Suppressor macrophage treated with lipopolysaccharide for 4 hours (primary cell): ENCODE results near the gene GOLGA6D.
A peak's percentile ranks its signal among the peaks of the same experiment; 100 is the strongest.

Source experiments
- DNase-seq: peaks from one replicate; pipeline ENCODE4 v3.0.0-alpha.2; 2020

GOLGA6D gene

DNA sequence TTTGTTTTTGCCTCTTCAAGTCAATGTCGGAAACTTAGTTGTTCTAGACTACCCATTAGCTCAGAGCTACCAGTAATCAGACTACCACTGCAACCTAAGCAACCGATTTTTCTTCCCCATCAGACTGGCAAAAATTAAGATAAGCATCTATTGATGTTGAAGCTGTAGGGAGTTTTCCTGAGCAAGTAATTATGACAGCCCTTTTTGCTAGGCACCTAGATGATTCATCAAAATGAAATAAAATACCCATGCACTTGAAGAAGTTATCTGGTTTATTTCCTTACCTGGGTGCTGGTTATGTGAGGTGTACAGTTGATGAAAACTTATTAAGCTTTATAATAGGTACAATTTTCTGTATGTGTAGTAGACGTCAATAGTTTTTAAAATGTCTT lies 52.7 kb downstream of the GOLGA6D start:
- DNase-seq, result no peak

DNA sequence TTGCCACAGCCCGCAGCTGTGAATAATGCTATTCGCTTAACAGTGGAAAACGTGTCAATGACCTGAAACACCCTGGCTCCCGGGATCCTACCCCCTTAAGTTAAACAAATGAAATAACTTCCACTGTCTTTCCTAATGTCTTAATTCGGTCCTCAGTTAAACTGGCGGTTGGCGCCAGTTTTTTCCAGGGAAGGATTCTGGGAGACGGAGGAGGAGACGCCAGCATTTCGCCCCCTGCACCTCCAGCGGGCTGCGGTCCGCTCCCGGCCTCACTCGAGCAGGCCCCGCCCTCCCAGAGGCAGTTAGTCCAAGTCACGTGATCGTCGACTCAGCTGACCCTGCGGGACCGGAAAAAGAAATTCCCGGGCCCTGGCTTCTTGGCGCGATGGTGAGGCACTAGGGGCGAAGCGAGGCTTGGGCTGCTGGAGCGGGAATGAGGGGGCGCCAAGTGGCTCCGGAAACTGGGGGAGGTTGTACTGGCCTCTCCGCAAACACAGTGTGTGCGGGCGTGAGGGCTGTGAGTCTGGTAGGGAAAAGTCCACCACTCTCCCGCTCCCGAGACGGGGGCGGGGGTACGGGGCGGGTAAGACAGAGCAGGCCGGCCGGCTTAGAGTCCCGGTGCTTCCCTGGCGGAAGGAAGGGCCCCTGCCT lies 53.2 kb downstream of the GOLGA6D start, which contains the start of gene COMMD4:
Gene COMMD4, plus strand, starts transcription at position 359 of the 651 bp plus-strand sequence. Its CDS starts 27 bp downstream, at position 386.
- peak; percentile 90 for DNase-seq

DNA sequence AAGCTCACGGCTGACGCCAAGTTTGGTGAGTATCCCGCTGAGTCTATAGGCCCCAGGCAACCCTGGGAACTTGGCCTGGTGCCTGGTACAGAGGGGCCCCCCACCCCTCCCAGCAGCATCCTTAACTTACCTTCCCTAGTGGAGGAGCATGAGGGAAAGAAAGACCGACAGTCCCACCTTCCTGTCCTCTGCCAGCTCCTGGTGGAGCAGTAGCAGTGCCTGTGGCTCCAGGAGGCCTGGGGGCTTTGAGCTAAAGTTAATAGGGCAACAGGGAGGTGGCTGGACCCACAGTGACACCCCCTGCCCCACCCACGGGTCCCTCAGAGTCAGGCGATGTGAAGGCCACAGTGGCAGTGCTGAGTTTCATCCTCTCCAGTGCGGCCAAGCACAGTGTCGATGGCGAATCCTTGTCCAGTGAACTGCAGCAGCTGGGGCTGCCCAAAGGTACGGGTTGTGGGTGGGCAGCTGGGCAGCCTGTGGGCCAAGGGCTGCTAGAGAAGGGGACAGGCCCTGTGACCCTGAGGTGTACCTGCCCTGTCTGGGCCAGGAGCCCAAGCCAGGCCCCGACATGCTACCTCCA lies 56.1 kb downstream of the GOLGA6D start:
- no peak for DNase-seq

DNA sequence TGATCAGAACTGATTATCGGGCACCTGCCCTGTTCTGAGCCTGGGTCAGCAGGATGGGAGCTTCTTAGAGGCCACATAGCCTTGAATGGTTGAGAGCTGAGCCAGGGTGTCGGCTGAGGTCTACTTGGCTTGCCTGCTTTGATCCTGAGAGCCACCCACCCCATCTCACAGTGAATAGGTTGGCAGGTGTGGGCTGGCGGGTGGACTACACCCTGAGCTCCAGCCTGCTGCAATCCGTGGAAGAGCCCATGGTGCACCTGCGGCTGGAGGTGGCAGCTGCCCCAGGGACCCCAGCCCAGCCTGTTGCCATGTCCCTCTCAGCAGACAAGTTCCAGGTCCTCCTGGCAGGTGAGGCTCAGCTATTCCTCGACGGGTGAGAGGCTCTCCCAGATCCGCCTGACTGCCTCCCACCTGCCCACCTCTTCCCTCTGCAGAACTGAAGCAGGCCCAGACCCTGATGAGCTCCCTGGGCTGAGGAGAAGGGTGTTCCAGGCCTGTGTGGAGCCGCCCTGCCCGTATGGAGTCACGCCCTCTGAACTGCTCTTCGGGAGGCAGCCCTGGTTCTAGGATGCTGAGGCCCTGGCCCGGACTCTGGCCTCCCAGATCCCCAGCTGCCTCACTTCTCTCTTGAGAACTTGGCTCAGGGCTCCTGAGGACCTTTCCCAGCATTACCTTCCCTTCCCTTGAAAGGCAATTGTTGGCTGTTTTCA lies 57.1 kb downstream of the GOLGA6D start:
- no peak for DNase-seq

DNA sequence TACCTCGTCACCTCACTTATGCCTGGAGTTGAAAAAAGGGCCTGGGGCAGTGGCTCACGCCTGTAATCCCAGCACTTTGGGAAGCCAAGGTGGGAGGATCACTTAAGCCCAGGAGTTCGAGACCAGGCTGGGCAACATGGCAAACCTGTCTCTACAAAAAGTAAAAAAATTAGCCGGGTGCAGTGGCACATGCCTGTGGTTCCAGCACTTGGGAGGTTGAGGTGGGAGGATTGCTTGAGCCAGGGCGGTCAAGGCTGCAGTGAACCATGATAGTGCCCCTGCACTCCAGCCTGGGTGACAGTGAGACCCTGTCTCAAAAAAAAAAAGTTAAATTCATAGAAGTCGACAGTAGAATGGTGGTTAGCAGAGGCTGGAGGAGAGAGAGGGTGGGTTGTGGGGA lies 59.6 kb downstream of the GOLGA6D start:
- no peak for DNase-seq

DNA sequence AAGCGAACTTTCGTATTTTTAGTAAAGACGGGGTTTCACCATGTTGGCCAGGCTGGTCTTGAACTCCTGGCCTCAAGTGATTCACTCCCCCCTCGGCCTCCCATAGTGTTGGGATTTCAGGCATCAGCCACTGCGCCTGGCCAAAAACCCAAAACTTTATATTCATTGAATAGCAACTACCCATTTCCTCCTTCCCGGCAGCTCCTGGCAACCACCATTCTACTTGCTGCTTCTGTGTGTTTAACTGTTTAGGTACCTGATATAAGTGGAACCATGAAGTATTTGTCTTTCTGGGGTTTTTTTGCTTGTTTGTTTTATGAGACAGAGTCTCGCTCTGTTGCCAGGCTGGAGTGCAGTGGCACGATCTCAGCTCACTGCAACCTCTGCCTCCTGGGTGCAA lies 61.3 kb downstream of the GOLGA6D start:
- peak; percentile 9 for DNase-seq
